ENCODE results near the gene SP100. TPM values are rescaled to one million over a fixed set of nuclear protein-coding genes. Genes with fewer than 3 reads are reported as not detected.
A peak's percentile ranks its signal among the peaks of the same experiment; 100 is the strongest.
"Not testable (repeated sequence)": the region's sequence is repeated elsewhere in the genome, so short reads cannot be mapped to it uniquely, and the experiment has no call there.

SP100 gene
- total RNA-seq, 2 experiments from 2014 or later: 364 to 392 TPM

GRCh38 chr2:230491219-230491618, 75.2 kb downstream of the SP100 start:
- Mint-ChIP-seq H3K9me3 (peaks cover 20% of the 10 kb centered on the region), H3K36me3 (ENCODE audit: low read depth) (peaks cover 94% of the 10 kb centered on the region), H3K4me1 (peaks cover 11% of the 10 kb centered on the region)
- H3K4me3 Mint-ChIP-seq, DNase-seq, H3K27me3 Mint-ChIP-seq, POLR2A ChIA-PET, CTCF ChIA-PET, H3K27ac Mint-ChIP-seq: not testable (repeated sequence)

GRCh38 chr2:230492107-230492506, 76.1 kb downstream of the SP100 start:
- ChIA-PET CTCF (no interaction called here), POLR2A (no interaction called here)
- H3K9me3 Mint-ChIP-seq: peaks cover 18% of the 10 kb centered on the region
- H3K4me1 Mint-ChIP-seq: peaks cover 19% of the 10 kb centered on the region
- no peaks in the 10 kb centered on the region for H3K27me3 Mint-ChIP-seq
- peaks cover 94% of the 10 kb centered on the region for H3K36me3 Mint-ChIP-seq (ENCODE audit: low read depth)
- H3K4me3 Mint-ChIP-seq: no peak overlapping the region
- no peak for DNase-seq
- H3K27ac Mint-ChIP-seq: no peak overlapping the region

GRCh38 chr2:230494980-230495379, 79.0 kb downstream of the SP100 start:
- CTCF ChIA-PET: interaction anchor here (0.7 to 2.3 kb wide), 3 partner anchors 15 to 57 kb away, joined by 3 to 9 read pairs (median 7); no protein-coding TSS in a partner anchor
- Mint-ChIP-seq H3K4me3 (no peak overlapping the region), H3K9me3 (peaks cover 9% of the 10 kb centered on the region), H3K27me3 (no peaks in the 10 kb centered on the region), H3K4me1 (peaks cover 20% of the 10 kb centered on the region), H3K36me3 (ENCODE audit: low read depth) (peaks cover 91% of the 10 kb centered on the region), H3K27ac (peak overlapping the region; percentile 50)
- DNase-seq: no peak
- POLR2A ChIA-PET: no interaction called here

- DNase-seq: no peak
- Mint-ChIP-seq H3K27ac (peak overlapping the region; percentile 74), H3K4me3 (no peak overlapping the region), H3K4me1 (peaks cover 20% of the 10 kb centered on the region), H3K36me3 (ENCODE audit: low read depth) (peaks cover 89% of the 10 kb centered on the region), H3K9me3 (peaks cover 5% of the 10 kb centered on the region), H3K27me3 (no peaks in the 10 kb centered on the region)
- ChIA-PET POLR2A (interaction anchor here (0.7 kb wide), 1 partner anchor 381 kb away, joined by 5 read pairs; no protein-coding TSS in a partner anchor), CTCF (no interaction called here)
Observed at GRCh38 chr2:230496891-230497290, 80.9 kb downstream of the SP100 start.

- Mint-ChIP-seq H3K9me3 (peaks cover 5% of the 10 kb centered on the region), H3K27me3 (no peaks in the 10 kb centered on the region), H3K4me3 (no peak overlapping the region), H3K36me3 (ENCODE audit: low read depth) (peaks cover 91% of the 10 kb centered on the region), H3K27ac (no peak overlapping the region), H3K4me1 (peaks cover 20% of the 10 kb centered on the region)
- DNase-seq: no peak
- ChIA-PET POLR2A (interaction anchor here (1.0 kb wide), 1 partner anchor 104 kb away, joined by 3 read pairs; no protein-coding TSS in a partner anchor), CTCF (interaction anchor here (1.2 kb wide), 2 partner anchors 50 to 52 kb away, joined by 3 to 4 read pairs; no protein-coding TSS in a partner anchor)
Observed at GRCh38 chr2:230498506-230499107, 82.6 kb downstream of the SP100 start.

GRCh38 chr2:230502593-230502992, 86.6 kb downstream of the SP100 start:
- peaks cover 85% of the 10 kb centered on the region for H3K36me3 Mint-ChIP-seq (ENCODE audit: low read depth)
- DNase-seq: no peak
- peaks cover 3% of the 10 kb centered on the region for H3K9me3 Mint-ChIP-seq
- no peaks in the 10 kb centered on the region for H3K4me1 Mint-ChIP-seq
- H3K4me3 Mint-ChIP-seq: no peak overlapping the region
- H3K27me3 Mint-ChIP-seq: no peaks in the 10 kb centered on the region
- POLR2A ChIA-PET: no interaction called here
- no peak overlapping the region for H3K27ac Mint-ChIP-seq
- CTCF ChIA-PET: no interaction called here

GRCh38 chr2:230503798-230504197, 87.8 kb downstream of the SP100 start:
- Mint-ChIP-seq H3K36me3 (ENCODE audit: low read depth) (peaks cover 84% of the 10 kb centered on the region), H3K27ac (no peak overlapping the region), H3K4me1 (no peaks in the 10 kb centered on the region), H3K27me3 (no peaks in the 10 kb centered on the region), H3K9me3 (peaks cover 3% of the 10 kb centered on the region), H3K4me3 (no peak overlapping the region)
- CTCF ChIA-PET: interaction anchor here (0.7 to 1.5 kb wide), 3 partner anchors 8 to 112 kb away, joined by 3 read pairs; no protein-coding TSS in a partner anchor
- DNase-seq: no peak
- POLR2A ChIA-PET: no interaction called here

GRCh38 chr2:230505162-230505561, 89.2 kb downstream of the SP100 start:
- Mint-ChIP-seq H3K36me3 (ENCODE audit: low read depth) (peaks cover 84% of the 10 kb centered on the region), H3K27me3 (no peaks in the 10 kb centered on the region), H3K4me3 (no peak overlapping the region), H3K4me1 (no peaks in the 10 kb centered on the region), H3K9me3 (peaks cover 5% of the 10 kb centered on the region), H3K27ac (no peak overlapping the region)
- no peak for DNase-seq
- CTCF ChIA-PET: no interaction called here
- POLR2A ChIA-PET: no interaction called here

GRCh38 chr2:230512955-230513748, 97.2 kb downstream of the SP100 start:
- Mint-ChIP-seq H3K4me3 (no peak overlapping the region), H3K27me3 (no peaks in the 10 kb centered on the region), H3K27ac (no peak overlapping the region), H3K36me3 (ENCODE audit: low read depth) (peaks cover 77% of the 10 kb centered on the region), H3K4me1 (no peaks in the 10 kb centered on the region), H3K9me3 (peaks cover 5% of the 10 kb centered on the region)
- ChIA-PET POLR2A (no interaction called here), CTCF (no interaction called here)
- DNase-seq: no peak

GRCh38 chr2:230520061-230520874, 104.3 kb downstream of the SP100 start:
- no peak for DNase-seq
- no peaks in the 10 kb centered on the region for H3K27me3 Mint-ChIP-seq
- H3K36me3 Mint-ChIP-seq (ENCODE audit: low read depth): peaks cover 69% of the 10 kb centered on the region
- H3K27ac Mint-ChIP-seq: no peak overlapping the region
- peaks cover 2% of the 10 kb centered on the region for H3K4me1 Mint-ChIP-seq
- ChIA-PET POLR2A (no interaction called here), CTCF (interaction anchor here (0.6 to 1.6 kb wide), 2 partner anchors 10 to 30 kb away, joined by 3 to 7 read pairs; no protein-coding TSS in a partner anchor)
- peaks cover 42% of the 10 kb centered on the region for H3K9me3 Mint-ChIP-seq
- no peak overlapping the region for H3K4me3 Mint-ChIP-seq

GRCh38 chr2:230520875-230521155, 104.8 kb downstream of the SP100 start:
- Mint-ChIP-seq H3K27ac (no peak overlapping the region), H3K4me1 (peaks cover 2% of the 10 kb centered on the region)

GRCh38 chr2:230521386-230521785, 105.4 kb downstream of the SP100 start:
- H3K4me1 Mint-ChIP-seq: peaks cover 2% of the 10 kb centered on the region
- H3K4me3 Mint-ChIP-seq: no peak overlapping the region
- H3K27me3 Mint-ChIP-seq: no peaks in the 10 kb centered on the region
- H3K27ac Mint-ChIP-seq: no peak overlapping the region
- no peak for DNase-seq
- ChIA-PET CTCF (no interaction called here), POLR2A (no interaction called here)
- peaks cover 68% of the 10 kb centered on the region for H3K36me3 Mint-ChIP-seq (ENCODE audit: low read depth)
- H3K9me3 Mint-ChIP-seq: peaks cover 42% of the 10 kb centered on the region

More at GRCh38 chr2:230520875-230521155, 104.8 kb downstream of the SP100 start:
- Mint-ChIP-seq H3K9me3 (peaks cover 42% of the 10 kb centered on the region), H3K4me3 (no peak overlapping the region), H3K36me3 (ENCODE audit: low read depth) (peaks cover 69% of the 10 kb centered on the region), H3K27me3 (no peaks in the 10 kb centered on the region)
- ChIA-PET POLR2A (no interaction called here), CTCF (interaction anchor here (1.6 kb wide), 1 partner anchor 11 kb away, joined by 7 read pairs; no protein-coding TSS in a partner anchor)
- DNase-seq: no peak

- Mint-ChIP-seq H3K27ac (no peak overlapping the region), H3K9me3 (peaks cover 58% of the 10 kb centered on the region), H3K4me1 (peaks cover 2% of the 10 kb centered on the region), H3K27me3 (no peaks in the 10 kb centered on the region), H3K4me3 (no peak overlapping the region), H3K36me3 (ENCODE audit: low read depth) (peaks cover 75% of the 10 kb centered on the region)
- DNase-seq: no peak
- ChIA-PET POLR2A (no interaction called here), CTCF (interaction anchor here (0.9 kb wide), 1 partner anchor 10 kb away, joined by 3 read pairs; no protein-coding TSS in a partner anchor)
Observed at GRCh38 chr2:230525682-230526081, 109.7 kb downstream of the SP100 start.
